A204.1 (cell line): Measurements from ENCODE around the gene METTL25.
"Not testable (repeated sequence)": the region's sequence is repeated elsewhere in the genome, so short reads cannot be mapped to it uniquely, and the experiment has no call there.

ENCODE experiments used
- FAIRE-seq: peaks from 2 replicates; lab custom pipeline; 2012; peaks lifted over from hg19 to GRCh38; lab: Jason Lieb, UNC

METTL25 gene, protein sequence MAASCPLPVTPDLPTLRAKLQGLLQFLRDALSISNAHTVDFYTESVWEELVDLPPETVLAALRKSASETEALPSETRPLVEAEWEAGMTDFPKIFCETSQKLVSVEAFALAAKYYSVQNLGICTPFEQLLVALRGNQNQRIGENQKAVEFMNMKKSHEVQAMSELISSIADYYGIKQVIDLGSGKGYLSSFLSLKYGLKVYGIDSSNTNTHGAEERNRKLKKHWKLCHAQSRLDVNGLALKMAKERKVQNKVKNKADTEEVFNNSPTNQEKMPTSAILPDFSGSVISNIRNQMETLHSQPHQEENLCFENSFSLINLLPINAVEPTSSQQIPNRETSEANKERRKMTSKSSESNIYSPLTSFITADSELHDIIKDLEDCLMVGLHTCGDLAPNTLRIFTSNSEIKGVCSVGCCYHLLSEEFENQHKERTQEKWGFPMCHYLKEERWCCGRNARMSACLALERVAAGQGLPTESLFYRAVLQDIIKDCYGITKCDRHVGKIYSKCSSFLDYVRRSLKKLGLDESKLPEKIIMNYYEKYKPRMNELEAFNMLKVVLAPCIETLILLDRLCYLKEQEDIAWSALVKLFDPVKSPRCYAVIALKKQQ

DNA sequence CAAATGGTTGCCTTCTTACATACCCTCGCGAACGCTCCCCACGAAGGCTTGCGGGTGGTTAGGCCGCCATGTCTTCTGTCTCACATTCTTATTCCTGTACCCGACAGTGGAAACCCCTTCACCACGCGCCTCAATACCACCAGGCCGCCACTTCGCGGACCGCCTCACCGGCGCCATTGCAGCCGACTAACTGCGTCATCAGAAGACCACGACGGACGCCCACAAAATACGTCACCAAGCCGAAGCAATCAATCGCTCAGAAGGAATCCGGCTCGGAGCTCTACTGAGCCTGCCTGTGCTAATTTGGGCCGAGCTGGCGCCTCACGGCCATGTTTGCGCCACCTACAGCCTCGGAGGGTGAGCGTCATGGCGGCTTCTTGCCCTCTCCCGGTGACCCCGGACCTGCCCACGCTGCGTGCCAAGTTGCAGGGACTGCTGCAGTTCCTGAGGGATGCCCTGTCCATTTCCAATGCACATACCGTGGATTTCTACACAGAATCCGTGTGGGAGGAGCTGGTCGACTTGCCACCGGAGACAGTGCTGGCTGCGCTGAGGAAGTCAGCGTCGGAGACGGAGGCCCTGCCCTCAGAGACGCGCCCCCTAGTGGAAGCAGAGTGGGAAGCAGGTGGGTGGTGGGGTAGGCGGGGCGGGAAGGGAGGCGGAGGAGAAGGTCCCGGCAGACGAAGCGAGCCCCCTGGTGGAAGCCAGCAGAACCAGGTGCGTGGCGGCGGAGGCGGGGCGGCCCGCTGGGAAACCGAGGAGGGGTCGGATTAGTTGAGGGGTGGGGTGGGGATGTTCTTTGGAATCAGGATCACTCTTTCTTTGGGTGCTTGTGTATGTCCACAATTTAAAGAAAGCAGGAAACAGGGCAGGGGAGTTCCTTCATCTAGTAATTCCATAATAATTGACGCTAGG, at the start of gene METTL25, which contains the start of gene CCDC59:
TSS of gene METTL25 (plus strand) at position 330 of the 915 bp plus-strand sequence. CDS start at position 367, 37 bp downstream.
TSS of gene CCDC59 (minus strand) at position 188 of the 915 bp plus-strand sequence. CDS start at position 177, 11 bp downstream.
- FAIRE-seq: no peak

DNA sequence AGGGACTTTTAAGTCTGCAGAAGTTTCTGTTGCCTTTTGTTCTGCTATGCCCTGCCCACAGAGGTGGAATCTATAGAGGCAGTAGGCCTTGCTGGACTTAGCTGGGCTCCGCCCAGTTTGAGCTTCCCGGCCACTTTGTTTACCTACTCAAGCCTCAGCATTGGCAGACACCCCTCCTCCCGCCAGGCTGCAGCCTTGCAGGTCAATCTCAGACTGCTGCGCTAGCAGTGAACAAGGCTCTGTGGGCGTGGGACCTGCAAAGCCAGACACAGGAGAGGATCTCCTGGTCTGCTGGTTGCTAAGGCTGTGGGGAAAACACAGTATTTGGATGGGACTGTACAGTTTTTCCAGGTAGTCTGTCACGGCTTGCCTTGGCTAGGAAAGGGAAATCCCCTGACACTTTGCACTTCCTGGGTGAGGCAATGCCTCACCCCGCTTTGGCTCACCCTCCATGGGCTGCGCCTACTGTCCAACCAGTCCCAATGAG, 43.9 kb upstream of the METTL25 start:
- FAIRE-seq: no peak

DNA sequence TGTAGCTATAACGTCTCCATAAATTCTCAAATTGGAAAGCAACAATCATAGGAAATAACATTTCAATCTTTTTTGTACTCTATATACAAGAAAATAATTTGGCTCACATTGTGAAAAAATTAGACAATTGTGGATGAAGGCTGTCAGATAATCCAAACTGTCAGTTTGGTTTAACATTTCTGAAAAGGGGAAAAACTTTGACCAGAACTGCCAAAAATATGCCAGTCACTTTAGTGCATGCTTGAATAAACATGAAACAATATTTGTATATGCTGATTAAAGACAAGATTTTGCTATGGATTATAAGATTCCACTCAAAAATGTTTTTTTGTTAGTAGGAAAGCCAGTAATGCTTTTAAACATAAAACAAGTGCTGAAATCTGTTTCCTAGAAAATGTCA, 39.1 kb upstream of the METTL25 start:
- no peak for FAIRE-seq

DNA sequence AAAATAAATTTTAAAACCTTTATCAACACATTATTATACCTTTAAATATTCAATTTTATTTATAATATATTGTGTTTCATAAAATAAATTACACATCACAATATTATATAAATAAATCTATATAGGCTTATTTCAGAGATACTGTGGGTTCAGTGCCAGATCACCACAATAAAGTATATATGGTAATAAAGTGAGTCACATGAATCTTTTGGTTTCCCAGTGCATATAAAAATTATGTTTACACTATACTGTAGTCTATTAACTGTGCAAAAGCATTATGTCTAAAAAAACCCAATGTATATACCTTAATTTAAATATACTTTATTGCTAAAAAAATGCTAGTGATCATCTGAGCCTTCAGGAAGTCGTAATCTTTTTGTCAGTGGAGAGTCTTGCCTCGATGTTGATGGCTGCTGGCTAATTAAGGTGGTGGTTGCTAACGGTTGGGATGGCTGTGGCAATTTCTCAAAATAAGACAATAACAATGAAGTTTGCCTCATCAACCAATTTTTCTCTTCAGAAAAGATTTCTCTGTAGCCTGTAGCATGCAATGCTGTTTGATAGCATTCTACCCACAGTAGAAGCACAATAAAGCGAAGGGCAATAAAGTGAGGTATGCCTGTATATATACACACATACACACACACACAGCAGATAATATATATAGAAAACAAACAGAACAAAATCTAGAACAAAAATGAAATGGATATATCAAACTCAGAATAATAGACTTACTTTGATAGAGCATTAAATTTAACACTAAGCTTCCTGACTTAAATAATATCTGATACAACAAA, 32.6 kb upstream of the METTL25 start:
- peak; percentile 88 for FAIRE-seq

DNA sequence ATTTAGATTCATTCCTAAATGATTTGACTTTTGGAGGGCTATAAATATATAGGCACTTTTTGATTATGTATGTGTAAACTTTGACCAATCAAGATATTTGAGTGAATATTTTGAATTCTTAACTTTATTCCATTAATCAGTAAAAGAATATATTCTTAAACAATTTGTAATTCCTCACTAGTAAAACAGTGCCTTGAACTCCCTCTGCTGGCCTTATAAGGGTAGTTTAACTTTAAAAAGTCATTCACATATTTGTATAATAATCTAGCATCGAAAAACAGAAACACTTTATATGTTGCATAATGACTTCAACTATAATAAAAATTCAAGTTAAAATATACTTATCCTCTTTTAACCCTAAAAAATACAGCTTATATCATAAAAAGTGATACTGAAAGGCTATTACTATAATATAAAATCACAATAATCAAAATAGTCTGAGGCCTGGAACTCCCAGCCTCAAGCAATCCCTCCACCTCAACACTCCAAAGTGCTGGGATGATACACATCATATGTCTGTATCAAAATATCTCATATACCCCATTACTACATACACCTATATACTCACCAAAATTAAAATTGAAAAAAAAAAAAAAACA, 31.3 kb upstream of the METTL25 start:
- FAIRE-seq: peak; percentile 91

DNA sequence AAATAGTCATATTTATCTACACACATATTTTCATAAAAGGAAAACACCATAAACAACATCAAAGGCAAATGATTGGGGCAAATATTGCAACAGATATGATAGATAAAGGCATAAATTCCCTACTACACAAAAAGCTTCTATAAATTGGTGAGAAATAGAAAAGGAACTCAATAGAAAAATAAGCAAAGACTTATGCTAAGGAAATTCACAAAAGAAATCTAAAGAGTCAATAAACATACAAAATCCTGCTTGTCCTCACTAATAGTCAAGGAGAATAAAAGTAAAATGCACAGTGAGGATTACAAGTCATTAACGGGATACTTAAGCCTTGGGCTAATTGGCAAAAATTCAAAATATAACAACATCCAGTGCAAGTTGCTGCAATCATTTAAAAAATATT, 30.5 kb upstream of the METTL25 start:
- FAIRE-seq: no peak

DNA sequence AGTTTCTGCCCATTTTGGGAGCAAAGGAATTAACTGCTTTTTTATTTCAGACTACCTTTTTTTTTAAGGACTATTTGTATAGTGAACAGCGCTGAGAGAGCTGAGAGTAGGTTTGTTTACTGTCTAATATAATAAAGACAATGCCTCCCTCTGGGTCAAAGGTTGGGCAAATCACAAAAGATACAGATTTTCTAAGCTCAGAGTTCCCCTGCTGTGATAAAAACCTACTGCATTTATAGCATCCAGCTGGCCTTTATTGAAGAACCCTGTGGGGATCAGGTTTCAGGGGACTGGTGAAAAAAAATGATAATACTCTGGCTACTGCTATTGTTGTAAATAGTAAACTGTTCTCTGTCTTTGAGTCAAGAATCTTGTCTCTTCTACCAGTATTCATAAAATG, 28.8 kb upstream of the METTL25 start:
- no peak for FAIRE-seq

DNA sequence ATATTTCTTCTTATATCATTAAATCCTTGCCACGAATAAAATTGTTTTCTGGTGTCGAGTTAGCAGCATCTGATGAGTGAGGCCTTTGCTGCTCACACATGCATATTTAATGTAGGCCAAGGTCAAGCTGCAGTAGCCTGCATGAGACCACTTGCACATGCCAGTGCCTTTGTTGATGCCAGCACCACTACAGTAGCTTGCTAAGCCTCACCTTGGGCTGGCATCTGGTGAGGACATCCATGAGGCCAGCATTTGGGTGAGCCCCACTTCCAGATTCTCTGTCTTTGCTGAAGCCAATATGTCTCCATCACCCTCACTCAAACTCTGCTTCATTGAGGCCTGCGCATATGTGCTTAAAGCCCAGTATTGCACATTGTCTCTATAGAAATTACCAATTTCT, 8.2 kb upstream of the METTL25 start:
- no peak for FAIRE-seq

DNA sequence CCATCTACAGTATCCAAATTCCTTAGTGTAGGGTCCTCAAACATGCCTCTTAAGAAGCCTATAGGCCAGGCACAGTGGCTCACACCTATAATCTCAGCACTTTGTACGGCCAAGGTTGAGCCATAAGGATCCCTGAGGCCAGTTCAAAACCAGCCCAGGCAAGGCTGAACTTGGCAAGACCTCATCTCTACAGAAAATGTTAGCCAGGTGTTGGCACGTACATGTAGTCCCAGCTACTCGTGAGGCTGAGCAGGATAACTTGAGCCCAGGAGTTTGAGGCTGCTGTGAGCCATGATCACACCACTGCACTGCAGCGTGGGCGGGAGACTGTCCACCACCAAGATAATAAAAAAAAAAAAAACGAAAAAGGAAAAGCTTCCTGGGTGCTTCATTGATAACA, 6.9 kb upstream of the METTL25 start:
- no peak for FAIRE-seq

DNA sequence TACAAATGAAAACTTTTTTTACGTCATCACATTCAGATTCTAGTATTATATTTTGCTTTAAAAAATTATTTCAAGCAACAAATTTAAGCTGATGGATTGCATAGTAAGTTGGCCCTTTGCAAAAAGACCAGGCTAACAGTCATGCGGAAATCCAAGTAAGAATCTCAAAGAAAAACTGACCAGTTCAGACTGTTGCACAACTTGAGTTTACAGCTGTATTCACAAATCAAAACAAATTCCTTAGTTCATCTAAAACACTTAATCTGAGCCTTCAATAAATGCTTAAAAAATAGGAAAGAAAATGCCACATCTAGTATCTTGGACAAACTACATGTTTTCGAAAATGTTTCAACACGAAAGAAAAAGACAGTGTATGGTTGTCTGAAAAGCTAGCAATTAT, 989 bp upstream of the METTL25 start:
- no peak for FAIRE-seq

DNA sequence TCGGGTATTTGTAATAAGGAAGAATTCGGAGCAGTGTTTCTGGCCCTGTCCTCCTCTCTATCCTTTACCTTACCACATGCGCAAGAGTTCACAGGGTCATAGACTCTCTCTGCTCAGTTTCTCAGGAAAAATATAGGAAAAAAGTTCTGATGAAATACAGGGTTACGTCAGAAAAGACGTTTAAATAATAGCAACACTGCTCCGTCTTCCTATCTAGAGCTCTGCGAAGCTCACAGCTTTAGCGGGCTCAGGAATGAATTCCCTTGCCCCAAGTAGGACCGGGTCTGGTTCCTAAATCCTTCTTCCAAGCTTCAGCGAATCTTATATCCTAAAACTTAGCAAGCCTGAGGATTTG, 507 bp upstream of the METTL25 start:
- no peak for FAIRE-seq

DNA sequence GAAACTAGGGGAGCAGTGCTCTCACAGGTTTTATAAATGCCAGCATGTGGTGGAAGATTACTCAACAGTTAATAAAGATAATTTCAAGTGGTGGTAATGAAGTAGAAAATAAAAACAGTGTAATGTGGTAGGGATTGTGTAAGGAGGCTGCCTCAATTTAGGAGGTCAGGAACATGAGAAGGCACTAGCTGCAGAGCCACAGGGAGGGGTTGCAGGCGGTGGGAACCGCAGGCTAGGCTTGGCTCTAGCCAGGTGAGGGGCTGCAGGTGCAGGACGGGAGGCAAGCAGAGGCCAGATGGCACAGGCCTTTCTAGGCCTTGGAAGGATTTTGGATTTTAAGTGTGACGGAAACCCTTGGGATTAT, 768 bp downstream of the METTL25 start:
- no peak for FAIRE-seq

DNA sequence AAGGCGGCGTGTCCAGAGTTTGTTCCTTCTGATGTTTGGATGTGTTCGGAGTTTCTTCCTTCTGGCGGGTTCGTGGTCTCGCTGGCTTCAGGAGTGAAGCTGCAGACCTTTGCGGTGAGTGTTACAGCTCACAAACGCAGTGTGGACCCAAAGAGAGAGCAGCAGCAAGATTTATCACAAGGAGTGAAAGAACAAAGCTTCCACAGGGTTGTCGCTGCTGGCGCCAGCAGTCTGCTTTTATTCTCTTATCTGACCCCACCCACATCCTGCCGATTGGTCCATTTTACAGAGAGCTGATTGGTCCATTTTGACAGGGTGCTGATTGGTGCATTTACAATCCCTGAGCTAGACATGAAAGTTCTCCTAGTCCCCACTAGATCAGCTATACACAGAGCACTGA, 2.5 kb downstream of the METTL25 start:
- not testable (repeated sequence) for FAIRE-seq

DNA sequence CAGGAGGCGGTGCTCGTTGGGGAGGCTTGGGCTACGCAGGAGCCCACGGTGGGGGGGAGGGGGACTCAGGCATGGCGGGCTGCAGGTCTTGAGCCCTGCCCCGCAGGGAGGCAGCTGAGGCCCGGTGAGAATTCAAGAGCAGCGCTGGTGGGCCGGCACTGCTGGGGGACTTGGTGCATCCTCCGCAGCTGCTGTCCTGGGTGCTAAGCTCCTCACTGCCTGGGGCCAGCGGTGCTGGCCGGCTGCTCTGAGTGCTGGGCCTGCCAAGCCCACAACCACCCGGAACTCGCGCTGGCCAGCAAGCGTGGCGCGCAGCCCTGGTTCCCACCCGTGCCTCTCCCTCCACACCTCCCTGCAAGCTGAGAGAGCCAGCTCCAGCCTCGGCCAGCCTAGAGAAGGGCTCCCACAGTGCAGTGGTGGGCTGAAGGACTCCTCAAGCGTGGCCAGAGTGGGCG, 3.2 kb downstream of the METTL25 start:
- FAIRE-seq: no peak

DNA sequence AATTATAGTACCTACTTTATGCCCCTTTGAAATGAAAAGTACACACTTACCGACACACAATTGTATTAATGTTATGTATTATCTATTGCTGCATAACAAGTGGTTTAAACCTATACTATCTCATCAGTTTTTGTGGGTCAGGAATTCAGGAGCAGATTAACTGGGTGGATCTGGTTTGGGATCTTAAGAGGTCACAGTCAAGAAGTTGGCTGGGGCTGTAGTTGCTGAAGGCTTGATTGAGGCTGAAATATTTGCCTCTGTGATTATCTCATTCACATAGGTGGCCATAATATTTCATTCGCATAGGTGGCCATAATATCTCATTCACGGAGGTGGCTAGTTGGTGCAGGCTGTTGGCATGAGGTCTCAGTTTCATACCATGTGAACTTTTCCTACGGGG, 5.7 kb downstream of the METTL25 start:
- FAIRE-seq: no peak

DNA sequence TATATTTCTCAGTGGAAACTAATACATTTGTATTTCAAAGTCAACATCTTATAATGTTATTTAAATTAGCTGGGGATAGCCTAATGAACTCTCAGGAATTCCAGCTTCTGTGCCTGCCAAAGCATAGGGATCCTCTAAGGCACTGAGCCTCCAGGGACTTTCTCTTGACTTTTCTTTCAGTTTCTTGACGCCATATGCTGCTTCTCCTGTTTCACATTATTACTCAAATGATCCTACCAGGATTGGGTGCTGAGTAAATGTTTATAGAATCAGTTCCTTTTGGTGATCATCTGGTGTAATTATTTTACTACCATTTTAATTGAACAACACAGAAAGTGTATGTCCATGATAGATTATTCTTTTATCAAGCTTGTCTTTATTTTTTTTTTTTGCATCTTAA, 7.9 kb downstream of the METTL25 start:
- FAIRE-seq: no peak

DNA sequence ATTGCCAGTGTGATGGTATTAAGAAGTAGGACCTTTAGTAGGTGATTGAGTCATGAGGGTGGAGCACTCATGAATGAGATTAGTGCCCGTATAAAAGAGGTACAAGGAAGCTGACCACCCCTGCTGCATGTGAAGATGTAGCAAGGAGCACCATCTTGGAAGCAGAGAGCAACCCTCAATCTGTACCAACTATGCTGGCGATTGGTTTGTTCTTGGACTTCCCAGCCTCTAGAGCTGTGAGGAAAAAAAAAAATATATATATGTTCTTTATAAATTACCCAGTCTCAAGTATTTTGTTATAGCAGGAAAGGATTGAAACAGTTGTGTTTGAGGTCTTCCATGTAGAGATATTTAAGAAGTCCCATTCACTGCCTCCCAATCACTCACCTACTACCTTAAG, 16.9 kb downstream of the METTL25 start:
- FAIRE-seq: no peak

DNA sequence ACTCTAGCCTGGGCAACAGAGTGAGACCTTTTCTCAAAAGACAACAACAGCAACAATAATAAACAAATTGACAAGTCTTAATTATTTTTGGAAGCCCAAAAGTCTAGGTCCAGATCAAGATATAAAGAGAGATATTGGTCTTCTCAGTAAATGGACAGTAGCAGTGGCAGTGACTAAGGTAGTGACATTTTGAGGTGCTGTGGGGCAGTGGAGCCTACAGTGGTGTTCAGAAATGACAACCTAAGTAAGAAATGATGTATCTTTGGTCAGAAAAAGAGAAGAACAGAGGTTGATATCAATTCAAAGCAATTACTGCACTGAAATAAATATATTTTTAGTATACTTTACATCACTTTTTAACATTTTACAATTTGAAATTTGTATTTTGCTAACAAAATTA, 20.7 kb downstream of the METTL25 start:
- FAIRE-seq: no peak

DNA sequence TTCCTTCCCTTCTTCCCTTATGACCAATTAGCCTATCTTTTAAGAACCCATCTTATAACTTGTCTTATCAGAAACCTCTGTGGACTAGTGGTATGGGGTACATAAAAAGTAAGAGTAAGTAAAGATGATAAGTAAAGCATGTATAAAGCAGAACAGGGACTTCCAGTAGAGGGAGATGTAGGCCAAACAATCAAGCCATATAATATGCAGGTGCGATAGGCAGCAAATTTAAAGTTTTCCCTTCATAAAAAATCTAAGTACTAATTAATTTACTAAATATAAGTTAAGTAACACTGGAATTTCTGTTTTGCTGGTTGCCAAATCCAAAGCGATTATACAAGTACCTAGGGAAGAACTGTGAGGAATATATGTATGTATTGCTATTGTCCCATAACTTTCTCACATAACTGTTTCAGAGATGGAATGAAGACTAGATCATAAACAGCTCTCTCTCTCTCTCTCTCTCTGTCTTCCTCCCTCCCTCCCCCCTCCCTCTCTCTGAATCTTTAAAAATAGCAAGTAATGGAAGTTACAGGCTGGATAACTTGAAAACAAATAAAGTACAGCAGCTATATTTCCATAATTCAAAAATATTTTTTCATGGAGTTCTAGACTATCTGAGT, 25.7 kb downstream of the METTL25 start:
- FAIRE-seq: peak; percentile 91

DNA sequence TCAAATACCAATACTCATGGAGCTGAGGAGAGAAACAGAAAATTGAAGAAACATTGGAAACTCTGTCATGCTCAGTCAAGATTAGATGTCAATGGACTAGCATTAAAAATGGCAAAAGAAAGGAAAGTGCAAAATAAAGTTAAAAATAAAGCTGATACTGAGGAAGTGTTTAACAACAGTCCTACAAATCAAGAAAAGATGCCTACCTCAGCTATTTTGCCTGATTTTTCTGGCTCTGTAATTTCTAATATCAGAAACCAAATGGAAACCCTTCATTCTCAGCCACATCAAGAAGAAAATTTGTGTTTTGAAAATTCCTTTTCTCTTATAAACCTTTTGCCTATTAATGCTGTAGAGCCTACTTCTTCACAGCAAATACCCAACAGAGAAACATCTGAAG, 40.5 kb downstream of the METTL25 start:
- FAIRE-seq: no peak

DNA sequence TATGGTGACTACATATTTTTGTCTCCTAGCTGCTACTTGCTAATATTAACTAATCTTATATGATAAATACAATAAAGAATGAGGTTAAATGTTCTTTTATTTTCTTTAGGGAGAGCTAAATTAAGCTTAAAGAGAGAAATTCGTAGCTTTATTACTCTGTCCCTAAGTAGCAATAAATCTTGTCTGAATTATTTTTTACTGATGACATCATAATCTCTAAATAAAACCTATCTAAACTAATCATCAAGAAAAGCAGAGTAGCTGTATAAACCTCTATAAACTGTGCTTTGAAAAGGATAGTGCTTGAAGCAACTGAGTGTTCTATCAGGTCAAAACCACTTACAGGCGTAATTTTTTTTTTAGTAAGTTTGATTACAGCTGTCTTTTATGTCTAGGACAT, 42.5 kb downstream of the METTL25 start:
- FAIRE-seq: no peak
